Vagina (tissue), 2 donors: ENCODE results near the gene BMPR1A.

ENCODE experiments used
- CTCF ChIP-seq, 3 experiments: fragments of 450-650 bp in 2 of 3; fragments of 200-600 bp in 1 of 3; sonication (generic) in 1 of 3; IDR thresholded peaks; one replicate each; pipeline ENCODE4 v1.5.1; 2017 to 2019; ENCODE audit warnings: antibody characterized with exemption in 3 of 3, mild to moderate bottlenecking in 2 of 3, moderate library complexity in 2 of 3
- POLR2A ChIP-seq, 2 donors: fragments of 450-650 bp; IDR thresholded peaks; one replicate each; pipeline ENCODE4 v1.6.1; 2017; ENCODE audit warnings: antibody characterized with exemption in 2 of 2, mild to moderate bottlenecking in 2 of 2, moderate library complexity in 2 of 2

DNA sequence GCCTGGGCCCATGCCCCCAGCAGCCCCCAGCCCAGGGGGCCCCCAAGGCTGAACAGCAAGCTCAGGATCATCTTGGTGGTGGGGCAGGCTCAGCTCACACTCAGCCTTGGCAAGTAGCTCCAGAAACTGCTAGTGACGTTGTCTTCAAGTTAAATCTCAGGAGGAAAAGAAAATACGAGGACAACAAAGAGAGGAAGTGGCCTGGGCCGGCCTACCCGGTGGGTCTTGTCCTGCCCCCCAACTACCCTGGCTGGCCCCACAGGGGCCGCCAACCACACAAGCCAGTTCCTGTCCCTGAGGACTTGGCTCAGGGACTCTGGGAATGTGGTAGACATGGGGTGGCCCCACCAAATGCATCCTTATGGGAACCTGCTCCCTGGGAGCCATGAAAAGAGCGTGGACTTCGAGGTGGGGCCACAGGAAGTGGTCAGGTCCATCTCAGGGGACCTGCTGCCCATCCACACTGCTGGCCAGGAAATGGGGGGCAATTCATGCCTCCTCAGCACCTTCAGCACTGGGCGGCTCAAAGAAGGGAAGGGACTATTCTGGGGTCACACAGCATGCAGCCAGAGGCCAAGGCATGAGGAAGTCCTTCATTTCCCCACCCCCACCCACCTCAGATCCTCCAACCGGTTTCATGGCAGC lies 201.2 kb downstream of the BMPR1A start, which contains the start of gene MMRN2:
- no peak for TF ChIP-seq POLR2A (IDR thresholded peaks at IDR 0.05)
- no peak for TF ChIP-seq CTCF (IDR thresholded peaks at IDR 0.05)
